NCI-H1092 (cell line): ENCODE measurements around the gene ASIC3.

ENCODE experiments used
- DNase-seq: peaks from one replicate; lab custom pipeline; 2025; lab: John Stamatoyannopoulos, UW

Gene ASIC3

GRCh38 chr7:151085691-151086620 is 37.6 kb downstream of the ASIC3 start, which contains the start of gene AGAP3:
AGAP3 (plus strand) TSS chr7:151086475; CDS start chr7:151086742, 267 bp downstream.
- peak; percentile 77 for DNase-seq

- no peak for DNase-seq
Measured at GRCh38 chr7:151086802-151087244, 38.5 kb downstream of the ASIC3 start.

- DNase-seq = peak; percentile 39
Measured at GRCh38 chr7:151087245-151088018, 39.1 kb downstream of the ASIC3 start.

- DNase-seq = no peak
Measured at GRCh38 chr7:151088019-151088855, 39.9 kb downstream of the ASIC3 start.

- DNase-seq = no peak
Measured at GRCh38 chr7:151088856-151089699, 40.7 kb downstream of the ASIC3 start.

- no peak for DNase-seq
Measured at GRCh38 chr7:151089893-151090730, 41.8 kb downstream of the ASIC3 start.

- DNase-seq = no peak
Measured at GRCh38 chr7:151091003-151091402, 42.7 kb downstream of the ASIC3 start.

GRCh38 chr7:151091431-151091830 is 43.1 kb downstream of the ASIC3 start:
- DNase-seq = no peak

GRCh38 chr7:151091988-151092387 is 43.7 kb downstream of the ASIC3 start:
- DNase-seq = no peak

GRCh38 chr7:151093748-151094147 is 45.4 kb downstream of the ASIC3 start:
- DNase-seq = no peak

GRCh38 chr7:151094675-151095074 is 46.3 kb downstream of the ASIC3 start:
- no peak for DNase-seq

GRCh38 chr7:151095123-151095797 is 46.9 kb downstream of the ASIC3 start:
- no peak for DNase-seq

GRCh38 chr7:151095828-151096475 is 47.6 kb downstream of the ASIC3 start:
- DNase-seq = no peak

GRCh38 chr7:151099486-151100211 is 51.3 kb downstream of the ASIC3 start:
- DNase-seq = no peak

GRCh38 chr7:151100921-151101320 is 52.6 kb downstream of the ASIC3 start:
- no peak for DNase-seq

- no peak for DNase-seq
Measured at GRCh38 chr7:151101621-151102396, 53.5 kb downstream of the ASIC3 start.
